DND-41 (cell line): ENCODE data around the gene GNAS.
A peak's percentile ranks its signal among the peaks of the same experiment; 100 is the strongest.

Source experiments
- ATAC-seq: fragments of 200-7000 bp; cut with Tn5 transposase; 3 replicates; pipeline ENCODE4 v1.9.1; 2021; ENCODE audit warnings: low read depth; ENCODE audit not compliant: insufficient read depth
- DNase-seq: peaks from one replicate; pipeline ENCODE4 v3.0.0-alpha.2; 2020
- H2AFZ ChIP-seq: 2 replicates; pipeline ENCODE4 v1.6.0; 2012; ENCODE audit warnings: low read depth, low read length
- H3K27ac ChIP-seq: 2 replicates; pipeline ENCODE4 v1.5.1; 2012; ENCODE audit warnings: low read length, inconsistent platforms
- H3K27me3 ChIP-seq: fragments of 200-600 bp; sonication (generic); 2 replicates; pipeline ENCODE4 v1.6.0; 2012; ENCODE audit warnings: low read length, mild to moderate bottlenecking, inconsistent platforms; ENCODE audit not compliant: insufficient read depth, poor library complexity
- H3K36me3 ChIP-seq: 2 replicates; pipeline ENCODE4 v1.5.1; 2012; ENCODE audit warnings: low read length, inconsistent platforms; ENCODE audit not compliant: insufficient read depth
- H3K4me1 ChIP-seq: 2 replicates; pipeline ENCODE4 v1.5.1; 2012; ENCODE audit warnings: mild to moderate bottlenecking, low read length; ENCODE audit not compliant: insufficient read depth
- H3K4me2 ChIP-seq: 2 replicates; pipeline ENCODE4 v1.6.0; 2012; ENCODE audit warnings: mild to moderate bottlenecking, moderate library complexity, low read length, inconsistent platforms; ENCODE audit not compliant: insufficient read depth
- H3K4me3 ChIP-seq, 2 experiments: fragments of 200-600 bp in 1 of 2; shearing (Covaris generic) in 1 of 2; 2 replicates each; pipeline ENCODE4 v1.5.1; 2012 to 2016; ENCODE audit warnings: inconsistent platforms in 2 of 2, low read length in 2 of 2, mild to moderate bottlenecking in 2 of 2, low read depth in 1 of 2, moderate library complexity in 1 of 2
- H3K79me2 ChIP-seq: 2 replicates; pipeline ENCODE4 v1.6.0; 2012; ENCODE audit warnings: low read length, inconsistent platforms; ENCODE audit not compliant: insufficient read depth
- H3K9ac ChIP-seq: 2 replicates; pipeline ENCODE4 v1.6.0; 2012; ENCODE audit warnings: low read depth, mild to moderate bottlenecking, inconsistent platforms, low read length, moderate library complexity
- H3K9me3 ChIP-seq: 2 replicates; pipeline ENCODE4 v1.5.1; 2012; ENCODE audit warnings: low read length, moderate library complexity, mild to moderate bottlenecking, inconsistent platforms; ENCODE audit not compliant: insufficient read depth, severe bottlenecking
- H4K20me1 ChIP-seq: 2 replicates; pipeline ENCODE4 v1.6.0; 2012; ENCODE audit warnings: low read length; ENCODE audit not compliant: insufficient read depth
- CTCF ChIP-seq: IDR thresholded peaks from 2 replicates; pipeline ENCODE4 v1.5.1; 2012; ENCODE audit warnings: borderline replicate concordance, low read length, moderate library complexity, mild to moderate bottlenecking; ENCODE audit not compliant: poor library complexity, severe bottlenecking; ENCODE audit errors: extremely low read depth
- EZH2 ChIP-seq: IDR thresholded peaks from 3 replicates; pipeline ENCODE4 v1.6.1; 2012; ENCODE audit warnings: borderline replicate concordance, low read depth, mild to moderate bottlenecking, moderate library complexity, low read length, inconsistent platforms; ENCODE audit not compliant: severe bottlenecking

Gene GNAS

GRCh38 chr20:58837717-58838116 lies 14.8 kb upstream of the GNAS start:
- no peak for TF ChIP-seq EZH2
- TF ChIP-seq CTCF: no peak

DNA sequence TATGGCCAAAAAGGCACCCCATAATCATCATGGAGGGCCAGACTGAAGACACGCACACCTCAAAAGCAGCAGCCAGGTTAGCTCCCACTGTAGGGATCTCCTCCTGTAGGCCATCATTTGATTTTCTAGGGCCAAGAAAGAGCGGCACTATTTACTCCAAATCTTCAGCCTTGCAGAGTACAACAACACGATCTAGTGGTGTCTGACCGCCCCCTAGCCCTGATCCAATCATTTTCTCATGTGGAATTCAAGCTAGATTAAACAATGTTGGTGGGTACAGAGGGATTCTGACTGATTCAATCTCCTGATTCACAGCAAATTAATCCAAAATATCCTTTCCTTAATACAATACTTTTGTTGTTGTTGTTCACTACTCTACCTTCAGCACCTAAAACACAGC lies 14.3 kb upstream of the GNAS start:
- Histone ChIP-seq H3K36me3 (no peaks in the 10 kb centered on the region), H2AFZ (no peak overlapping the region), H3K27me3 (peaks cover 34% of the 10 kb centered on the region), H3K27ac (no peak overlapping the region), H3K9ac (no peak overlapping the region), H3K4me2 (no peak overlapping the region), H3K4me3 (no peak overlapping the region), H3K79me2 (no peaks in the 10 kb centered on the region), H4K20me1 (no peaks in the 10 kb centered on the region), H3K4me1 (no peaks in the 10 kb centered on the region; the same call in 1 of the 2 replicates), H3K9me3 (no peaks in the 10 kb centered on the region)
- no peak for DNase-seq
- TF ChIP-seq CTCF (peak; percentile 21), EZH2 (no peak)
- no peak for ATAC-seq

More at GRCh38 chr20:58837717-58838116, 14.8 kb upstream of the GNAS start:
- H3K9me3 ChIP-seq: no peaks in the 10 kb centered on the region
- H3K4me2 ChIP-seq: no peak overlapping the region
- H3K27me3 ChIP-seq: peaks cover 38% of the 10 kb centered on the region
- no peak overlapping the region for H3K27ac ChIP-seq
- H2AFZ ChIP-seq: no peak overlapping the region
- H3K36me3 ChIP-seq: no peaks in the 10 kb centered on the region
- no peaks in the 10 kb centered on the region for H3K79me2 ChIP-seq
- no peak overlapping the region for H3K4me3 ChIP-seq
- no peak overlapping the region for H3K9ac ChIP-seq
- no peaks in the 10 kb centered on the region for H4K20me1 ChIP-seq
- H3K4me1 ChIP-seq: no peaks in the 10 kb centered on the region; the same call in 1 of the 2 replicates
- DNase-seq (no peak), ATAC-seq (no peak)

GRCh38 chr20:58839474-58839874 lies 13.0 kb upstream of the GNAS start:
- H3K4me2 ChIP-seq: no peak overlapping the region
- H2AFZ ChIP-seq: no peak overlapping the region
- H3K4me1 ChIP-seq: no peaks in the 10 kb centered on the region; the same call in 1 of the 2 replicates
- no peak overlapping the region for H3K27ac ChIP-seq
- H4K20me1 ChIP-seq: no peaks in the 10 kb centered on the region
- H3K9me3 ChIP-seq: no peaks in the 10 kb centered on the region
- no peak overlapping the region for H3K9ac ChIP-seq
- ATAC-seq: peak; percentile 71
- H3K27me3 ChIP-seq: peaks cover 26% of the 10 kb centered on the region
- no peak overlapping the region for H3K4me3 ChIP-seq
- no peaks in the 10 kb centered on the region for H3K79me2 ChIP-seq
- H3K36me3 ChIP-seq: no peaks in the 10 kb centered on the region
- peak; percentile 52 for DNase-seq
- TF ChIP-seq CTCF (peak; percentile 75), EZH2 (no peak)
